Measurements from ENCODE around the gene LRMDA.

DNA sequence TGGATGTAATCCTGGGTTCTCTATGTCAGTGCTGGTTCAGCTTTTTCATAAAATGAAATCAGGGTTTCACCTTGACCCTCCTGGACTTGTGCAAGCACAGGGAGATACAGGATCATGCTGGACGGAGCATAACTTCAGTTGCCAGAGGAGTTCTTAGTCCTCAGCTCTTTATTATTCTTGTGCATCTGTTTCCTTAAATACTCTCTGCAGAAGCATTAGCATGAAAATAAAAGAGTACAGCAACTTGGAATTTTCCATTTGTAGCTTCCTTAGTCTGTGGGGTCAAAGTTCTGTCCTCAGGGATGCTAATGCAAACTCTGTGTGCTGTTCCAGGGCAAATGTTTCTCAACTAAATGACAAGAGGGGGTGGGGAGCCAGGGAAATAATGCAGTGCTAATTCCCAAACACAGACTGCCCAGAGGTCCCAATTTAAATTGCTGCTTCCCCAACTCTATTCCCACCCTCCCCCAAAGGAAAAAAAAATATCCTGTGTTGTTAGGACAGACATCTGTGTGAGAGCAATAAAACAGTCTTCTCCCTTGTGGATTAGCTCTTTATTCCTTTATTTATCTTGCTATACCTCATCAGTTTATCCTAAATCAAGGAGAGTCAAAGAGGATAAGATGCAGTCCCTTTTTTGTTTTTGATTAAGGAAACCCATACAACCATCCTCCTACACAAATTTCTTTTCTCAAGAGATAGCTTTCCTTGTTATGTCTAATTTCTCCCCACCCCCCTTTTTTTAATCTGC, 905.0 kb downstream of the LRMDA start:
- TF ChIP-seq CTCF (CRISPR knock-in tag; IDR thresholded peaks at IDR 0.05): no peak
- TF ChIP-seq KAT2B (IDR thresholded peaks at IDR 0.05; ENCODE audit: borderline replicate concordance, low read depth, low read length): no peak
- TF ChIP-seq EZH2 (conservative IDR thresholded peaks at IDR 0.05; ENCODE audit: low read depth, low read length): no peak
- no peak for TF ChIP-seq ZSCAN30 (CRISPR knock-in tag; IDR thresholded peaks at IDR 0.05)
- TF ChIP-seq KAT8 (CRISPR knock-in tag; IDR thresholded peaks at IDR 0.05): no peak
- no peak for TF ChIP-seq CEBPB (IDR thresholded peaks at IDR 0.05; ENCODE audit: borderline replicate concordance, low read depth, low read length)
- no peak for TF ChIP-seq SMYD3 (CRISPR knock-in tag; IDR thresholded peaks at IDR 0.05)
- no peak for TF ChIP-seq FOXK2 (IDR thresholded peaks at IDR 0.05)
- no peak for TF ChIP-seq SNAPC2 (CRISPR knock-in tag; IDR thresholded peaks at IDR 0.05)
- no peak for TF ChIP-seq JUN (CRISPR knock-in tag; IDR thresholded peaks at IDR 0.05)
- TF ChIP-seq SP1 (IDR thresholded peaks at IDR 0.05): no peak
- TF ChIP-seq SP1 (CRISPR knock-in tag; IDR thresholded peaks at IDR 0.05): no peak

All from HepG2 (cell line).